SJSA1 (cell line): ENCODE data around the gene SCNM1. TPM values are rescaled to one million over a fixed set of nuclear protein-coding genes. Genes with fewer than 3 reads are reported as not detected.
A peak's percentile ranks its signal among the peaks of the same experiment; 100 is the strongest.

Experiments
- DNase-seq, 2 experiments: peaks; one replicate each; pipeline ENCODE4 v3.0.0-alpha.2; 2015 to 2020; ENCODE audit warnings: low spot score in 2 of 2, low read depth in 1 of 2
- H3K27ac ChIP-seq: fragments of 250-450 bp; sonication (Bioruptor Pico); 2 replicates; pipeline ENCODE4 v1.5.1; 2020; ENCODE audit warnings: mild to moderate bottlenecking, moderate library complexity
- H3K27me3 ChIP-seq: fragments of 250-450 bp; sonication (Bioruptor Pico); replicated peaks from 2 replicates; pipeline ENCODE4 v1.5.1; 2020; ENCODE audit warnings: mild to moderate bottlenecking, moderate library complexity
- H3K36me3 ChIP-seq: fragments of 250-450 bp; sonication (Bioruptor Pico); 2 replicates; pipeline ENCODE4 v1.5.1; 2020; ENCODE audit warnings: mild to moderate bottlenecking
- H3K4me1 ChIP-seq: fragments of 250-450 bp; sonication (Bioruptor Pico); replicated peaks from 2 replicates; pipeline ENCODE4 v1.6.1; 2021; ENCODE audit warnings: mild to moderate bottlenecking
- H3K4me3 ChIP-seq: fragments of 250-450 bp; sonication (Bioruptor Pico); 2 replicates; pipeline ENCODE4 v1.5.1; 2020; ENCODE audit warnings: mild to moderate bottlenecking
- H3K9me3 ChIP-seq: fragments of 250-450 bp; sonication (Bioruptor Pico); replicated peaks from 2 replicates; pipeline ENCODE4 v1.5.1; 2020; ENCODE audit warnings: mild to moderate bottlenecking
- total RNA-seq: library from RNA; depleted of rRNA; stranded (reverse); fragments of >200 nt; shearing (Covaris generic); gene quantifications from 2 replicates; pipeline ENCODE4 v1.2.3, GENCODE V29; 2014; rRNA removed

The SCNM1 gene
- total RNA-seq: 52.9 and 62.9 TPM in 2 replicates

GRCh38 chr1:151165738-151166504 lies at the start of gene SCNM1, which contains the start of gene LYSMD1:
Gene SCNM1, plus strand, starts transcription at chr1:151166144. Its CDS starts 9 bp downstream, at chr1:151166153.
Gene LYSMD1, minus strand, starts transcription at chr1:151165902. Its CDS starts 644 bp downstream, at chr1:151165258.
- Histone ChIP-seq H3K4me3 (peak within 1 kb of the TSS; percentile 51), H3K4me1 (peaks cover 19% of the 10 kb centered on the region), H3K36me3 (peaks cover 53% of the 10 kb centered on the region), H3K9me3 (no peaks in the 10 kb centered on the region), H3K27me3 (no peaks in the 10 kb centered on the region), H3K27ac (peak within 1 kb of the TSS; percentile 36)
- peak; percentile 97 to 98 for DNase-seq

- H3K4me1 ChIP-seq: no peaks in the 10 kb centered on the region
- no peak for DNase-seq
- H3K27ac ChIP-seq: no peak overlapping the region
- H3K4me3 ChIP-seq: no peak overlapping the region
- 0 out of 2 replicates have a peak, but pooled peaks cover 2% of the 10 kb centered on the region for H3K36me3 ChIP-seq
- no peaks in the 10 kb centered on the region for H3K27me3 ChIP-seq
- H3K9me3 ChIP-seq: no peaks in the 10 kb centered on the region
Observed at GRCh38 chr1:151124763-151125403, 41.1 kb upstream of the SCNM1 start.

- Histone ChIP-seq H3K4me3 (no peak overlapping the region), H3K27ac (no peak overlapping the region), H3K36me3 (0 out of 2 replicates have a peak, but pooled peaks cover 2% of the 10 kb centered on the region), H3K9me3 (no peaks in the 10 kb centered on the region), H3K4me1 (no peaks in the 10 kb centered on the region), H3K27me3 (no peaks in the 10 kb centered on the region)
- no peak for DNase-seq
Observed at GRCh38 chr1:151128800-151129199, 37.1 kb upstream of the SCNM1 start.

GRCh38 chr1:151130987-151131586 lies 34.9 kb upstream of the SCNM1 start:
- Histone ChIP-seq H3K9me3 (no peaks in the 10 kb centered on the region), H3K4me3 (no peak overlapping the region), H3K27ac (no peak overlapping the region), H3K4me1 (no peaks in the 10 kb centered on the region), H3K36me3 (no peaks in the 10 kb centered on the region), H3K27me3 (no peaks in the 10 kb centered on the region)
- DNase-seq: no peak

GRCh38 chr1:151131701-151132334 lies 34.1 kb upstream of the SCNM1 start:
- DNase-seq: no peak
- Histone ChIP-seq H3K4me3 (no peak overlapping the region), H3K9me3 (no peaks in the 10 kb centered on the region), H3K4me1 (no peaks in the 10 kb centered on the region), H3K36me3 (no peaks in the 10 kb centered on the region), H3K27me3 (no peaks in the 10 kb centered on the region), H3K27ac (no peak overlapping the region)

- no peaks in the 10 kb centered on the region for H3K4me1 ChIP-seq
- H3K9me3 ChIP-seq: no peaks in the 10 kb centered on the region
- no peak overlapping the region for H3K4me3 ChIP-seq
- H3K27ac ChIP-seq: no peak overlapping the region
- no peak for DNase-seq
- H3K27me3 ChIP-seq: no peaks in the 10 kb centered on the region
- H3K36me3 ChIP-seq: no peaks in the 10 kb centered on the region
Observed at GRCh38 chr1:151132335-151133017, 33.5 kb upstream of the SCNM1 start.

GRCh38 chr1:151133018-151133806 lies 32.7 kb upstream of the SCNM1 start:
- Histone ChIP-seq H3K36me3 (no peaks in the 10 kb centered on the region), H3K27ac (no peak overlapping the region), H3K4me1 (no peaks in the 10 kb centered on the region), H3K9me3 (no peaks in the 10 kb centered on the region), H3K27me3 (no peaks in the 10 kb centered on the region), H3K4me3 (no peak overlapping the region)
- no peak for DNase-seq

GRCh38 chr1:151134396-151134795 lies 31.5 kb upstream of the SCNM1 start:
- no peaks in the 10 kb centered on the region for H3K9me3 ChIP-seq
- H3K27me3 ChIP-seq: no peaks in the 10 kb centered on the region
- no peaks in the 10 kb centered on the region for H3K4me1 ChIP-seq
- no peak overlapping the region for H3K27ac ChIP-seq
- DNase-seq: no peak
- H3K4me3 ChIP-seq: no peak overlapping the region
- H3K36me3 ChIP-seq: no peaks in the 10 kb centered on the region

GRCh38 chr1:151134991-151135390 lies 31.0 kb upstream of the SCNM1 start:
- H3K9me3 ChIP-seq: no peaks in the 10 kb centered on the region
- no peaks in the 10 kb centered on the region for H3K4me1 ChIP-seq
- H3K4me3 ChIP-seq: no peak overlapping the region
- no peaks in the 10 kb centered on the region for H3K27me3 ChIP-seq
- H3K27ac ChIP-seq: no peak overlapping the region
- no peaks in the 10 kb centered on the region for H3K36me3 ChIP-seq
- no peak for DNase-seq

- H3K4me1 ChIP-seq: no peaks in the 10 kb centered on the region
- no peaks in the 10 kb centered on the region for H3K9me3 ChIP-seq
- DNase-seq: no peak
- no peaks in the 10 kb centered on the region for H3K27me3 ChIP-seq
- H3K36me3 ChIP-seq: no peaks in the 10 kb centered on the region
- no peak overlapping the region for H3K27ac ChIP-seq
- H3K4me3 ChIP-seq: no peak overlapping the region
Observed at GRCh38 chr1:151135433-151136385, 30.2 kb upstream of the SCNM1 start.

GRCh38 chr1:151137789-151138188 lies 28.2 kb upstream of the SCNM1 start:
- H3K4me1 ChIP-seq: no peaks in the 10 kb centered on the region
- H3K36me3 ChIP-seq: no peaks in the 10 kb centered on the region
- H3K27me3 ChIP-seq: no peaks in the 10 kb centered on the region
- no peak overlapping the region for H3K4me3 ChIP-seq
- DNase-seq: no peak
- no peaks in the 10 kb centered on the region for H3K9me3 ChIP-seq
- H3K27ac ChIP-seq: no peak overlapping the region
